GM21526 (cell line): ENCODE results near the gene NWD2.
"Not testable (repeated sequence)": the region's sequence is repeated elsewhere in the genome, so short reads cannot be mapped to it uniquely, and the experiment has no call there.

ENCODE experiments used
- ATAC-seq: cut with Tn5 transposase; IDR thresholded peaks from one replicate; pipeline ENCODE4 v1.9.1; 2021; ENCODE audit warnings: moderate library complexity; ENCODE audit not compliant: unreplicated experiment, low FRiP score

NWD2 gene

DNA sequence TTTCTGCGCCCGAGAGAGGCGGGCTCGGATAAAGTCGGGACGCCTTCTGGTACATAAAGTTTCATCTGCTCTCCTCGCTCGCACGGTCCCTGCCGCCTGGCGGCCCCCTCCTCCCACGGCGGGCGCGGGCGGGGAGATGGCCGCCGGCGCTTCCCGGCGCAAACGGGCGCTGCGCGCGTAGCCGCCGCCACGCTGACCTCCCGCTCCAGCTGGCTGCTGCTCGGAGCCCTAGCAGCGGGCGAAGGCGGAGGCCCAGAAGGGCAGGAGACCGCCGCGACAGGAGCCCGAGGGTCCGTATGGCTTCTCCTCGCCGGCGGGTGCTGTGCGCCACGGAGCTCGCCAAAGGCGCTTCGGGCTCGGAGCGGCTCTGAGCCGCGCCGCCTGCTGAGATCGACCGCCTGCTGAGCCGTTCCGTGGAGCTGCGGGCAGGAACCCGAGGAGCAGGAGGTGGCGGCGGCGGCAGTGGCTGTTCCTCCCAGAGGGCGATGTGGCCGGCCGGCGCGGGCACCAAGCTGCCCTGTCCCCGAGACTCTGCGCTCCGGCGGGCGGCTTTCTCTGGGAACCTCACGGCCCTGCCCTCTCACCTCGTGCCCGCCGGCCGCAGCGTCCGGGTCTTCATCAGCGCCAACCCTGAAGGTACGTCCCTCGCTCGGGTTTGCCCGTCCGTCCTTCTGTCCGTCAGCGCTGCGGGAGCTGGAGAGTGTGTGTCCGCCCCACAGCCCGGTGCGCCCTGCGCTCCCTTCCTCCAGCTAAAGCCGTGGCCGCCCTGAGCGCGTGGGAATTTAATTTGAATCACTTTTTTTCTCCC is at the start of gene NWD2:
Gene NWD2 (plus strand): TSS at position 161 of the 808 bp plus-strand sequence. CDS start 325 bp downstream, at position 486.
- no peak for ATAC-seq

GRCh38 chr4:37197899-37198298 is 46.6 kb upstream of the NWD2 start:
- no peak for ATAC-seq

GRCh38 chr4:37204740-37205139 is 39.8 kb upstream of the NWD2 start:
- not testable (repeated sequence) for ATAC-seq

- no peak for ATAC-seq
Measured at GRCh38 chr4:37216209-37216608, 28.3 kb upstream of the NWD2 start.

DNA sequence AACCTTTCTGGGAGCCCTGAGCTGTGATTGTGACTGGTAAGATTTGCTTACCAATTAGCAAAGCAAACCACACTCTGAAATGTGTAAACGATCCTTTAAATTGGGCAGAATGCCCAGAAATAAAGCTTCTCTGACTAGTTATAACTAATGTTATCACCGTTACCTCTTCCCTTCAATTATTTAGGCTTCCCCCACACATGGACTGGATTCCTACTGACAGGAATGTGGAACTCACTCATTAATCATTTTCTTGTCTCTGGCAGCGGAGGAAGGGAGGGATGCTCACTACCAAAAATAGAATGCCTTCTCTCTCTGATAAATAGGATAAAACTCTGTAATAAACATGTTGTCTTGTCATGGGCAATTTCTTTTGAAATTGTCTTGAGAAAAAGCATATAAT is 25.3 kb upstream of the NWD2 start:
- no peak for ATAC-seq

DNA sequence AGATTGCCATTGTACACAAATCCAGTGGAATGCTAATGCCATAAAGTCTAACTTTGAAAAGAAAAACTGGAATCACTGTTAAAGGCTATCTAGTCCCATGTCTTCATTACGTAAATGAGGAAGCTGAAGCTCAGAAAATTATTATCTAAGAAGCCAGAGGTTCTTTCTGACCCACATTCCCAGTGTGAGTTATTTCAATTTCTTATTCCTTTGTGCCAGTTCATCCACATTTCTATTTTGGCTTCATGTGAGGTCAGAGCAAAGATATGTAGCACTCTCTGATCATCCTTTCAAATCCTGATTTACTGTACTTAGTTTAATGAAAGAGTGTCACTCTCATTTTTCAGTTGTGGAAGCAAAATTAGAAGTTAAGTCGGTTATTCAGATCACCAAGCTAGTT is 24.6 kb upstream of the NWD2 start:
- ATAC-seq: no peak

DNA sequence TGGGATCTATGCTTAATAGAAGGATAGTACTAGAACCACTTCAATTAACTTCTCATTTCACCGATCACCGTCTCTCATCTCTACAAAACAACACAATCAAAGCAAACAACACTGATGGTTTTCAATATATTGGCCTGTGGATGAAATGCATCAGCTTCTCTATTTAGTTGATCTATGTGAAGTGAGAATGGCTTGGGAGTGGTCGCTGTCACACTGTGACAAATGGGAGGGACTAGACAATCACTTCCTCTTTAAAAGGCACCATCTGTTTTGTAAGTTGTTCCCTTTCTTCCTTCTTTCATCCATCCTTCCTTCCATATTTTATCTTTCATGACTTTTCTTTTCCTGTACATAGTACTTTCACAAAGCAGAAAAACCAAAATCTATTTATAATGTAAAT is 23.9 kb upstream of the NWD2 start:
- no peak for ATAC-seq

DNA sequence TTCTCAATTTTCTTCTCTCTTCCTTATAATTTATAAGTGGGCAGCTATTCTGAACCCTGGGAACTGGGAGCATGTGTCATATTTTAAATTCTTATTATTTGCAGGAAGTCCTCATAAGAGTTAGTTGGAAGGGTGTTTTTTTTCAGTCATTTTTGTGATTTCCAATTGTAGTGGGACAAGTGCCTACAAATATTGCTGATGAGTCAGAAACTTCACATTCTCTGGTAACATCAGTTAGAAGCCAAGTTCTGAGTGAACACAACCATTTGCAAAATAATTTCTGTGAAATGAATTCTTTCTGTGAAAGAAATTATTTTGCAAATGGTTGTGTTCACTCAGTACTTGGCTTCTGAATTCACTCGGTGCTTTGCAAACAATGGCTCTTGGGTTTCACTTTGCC is 20.8 kb upstream of the NWD2 start:
- no peak for ATAC-seq

DNA sequence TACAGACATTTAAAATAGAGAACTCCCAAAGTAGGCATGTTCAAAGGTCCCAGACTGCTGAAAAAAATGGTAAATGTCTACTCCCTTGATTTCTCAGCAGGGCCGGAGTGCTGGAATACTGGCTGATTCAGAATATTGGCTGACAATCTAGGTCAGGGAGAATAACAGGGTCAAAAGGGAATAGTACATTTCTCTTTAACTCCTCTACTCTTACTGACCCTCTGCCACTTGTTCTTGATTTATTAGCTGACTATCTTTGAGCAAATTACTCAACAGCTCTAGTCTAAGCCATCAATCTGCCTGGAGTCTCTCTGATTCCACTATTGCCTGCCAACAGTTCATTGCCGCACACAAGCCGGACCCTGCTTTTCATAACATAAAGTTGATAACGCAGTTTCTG is 19.7 kb upstream of the NWD2 start:
- ATAC-seq: no peak

DNA sequence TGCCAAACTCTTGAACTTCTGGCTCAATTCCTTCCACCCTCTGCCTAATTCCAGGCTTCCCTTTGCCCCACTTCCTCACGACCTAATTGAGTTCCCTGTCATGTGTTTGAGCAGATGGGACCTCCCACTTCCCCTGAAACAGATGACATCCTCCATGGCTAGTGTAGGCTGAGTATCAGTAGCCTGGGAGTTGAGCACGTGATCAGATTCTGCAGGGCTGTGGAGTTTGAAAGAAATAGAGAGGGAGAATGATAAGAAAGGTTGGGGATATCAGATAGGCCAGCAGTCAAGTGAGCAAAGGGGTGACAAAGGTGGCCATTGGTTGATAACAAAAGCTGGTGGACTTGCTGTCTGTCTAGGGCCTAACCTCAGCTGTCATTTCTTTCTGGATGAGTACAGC is 18.8 kb upstream of the NWD2 start:
- no peak for ATAC-seq

DNA sequence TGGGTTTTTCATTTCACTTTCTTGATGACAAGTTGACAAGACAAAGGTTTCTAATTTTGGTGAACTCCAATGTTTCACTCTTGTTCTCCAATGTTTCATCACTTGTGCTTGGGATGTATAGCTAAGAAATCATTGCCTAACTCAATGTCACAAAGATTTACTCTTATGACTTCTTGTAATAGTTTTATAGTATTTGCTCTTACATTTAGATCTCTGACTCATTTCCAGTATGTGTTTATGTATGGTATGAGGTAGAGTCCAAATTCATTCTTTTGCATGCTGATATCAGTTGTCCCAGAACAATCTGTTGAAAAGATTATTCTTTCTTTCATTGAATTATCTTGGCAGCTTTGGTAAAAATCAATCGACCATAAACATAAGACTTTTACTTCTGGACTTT is 12.2 kb upstream of the NWD2 start:
- ATAC-seq: no peak

DNA sequence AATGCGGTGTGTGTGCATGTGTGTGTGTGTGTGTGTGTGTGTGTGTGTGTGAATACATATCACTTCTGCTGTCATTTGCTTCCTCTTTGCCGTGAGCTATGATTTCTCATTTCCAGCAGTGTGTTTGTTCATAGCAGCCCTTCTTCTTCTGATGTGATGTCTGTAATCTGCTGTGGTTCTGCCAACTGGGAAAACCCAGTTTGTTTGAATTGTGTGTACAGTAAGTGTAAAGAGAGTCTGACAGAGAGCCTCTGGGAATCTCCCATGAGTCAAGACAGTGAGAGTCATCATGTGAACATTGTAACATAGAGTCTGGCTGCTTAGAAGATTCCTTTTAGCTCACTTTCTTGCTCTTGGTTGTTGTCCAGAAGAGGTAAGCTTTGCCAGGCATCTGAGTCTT is 8.4 kb upstream of the NWD2 start:
- ATAC-seq: no peak

- no peak for ATAC-seq
Measured at GRCh38 chr4:37241647-37242046, 2.9 kb upstream of the NWD2 start.

- ATAC-seq: no peak
Measured at GRCh38 chr4:37243051-37243450, 1.5 kb upstream of the NWD2 start.

DNA sequence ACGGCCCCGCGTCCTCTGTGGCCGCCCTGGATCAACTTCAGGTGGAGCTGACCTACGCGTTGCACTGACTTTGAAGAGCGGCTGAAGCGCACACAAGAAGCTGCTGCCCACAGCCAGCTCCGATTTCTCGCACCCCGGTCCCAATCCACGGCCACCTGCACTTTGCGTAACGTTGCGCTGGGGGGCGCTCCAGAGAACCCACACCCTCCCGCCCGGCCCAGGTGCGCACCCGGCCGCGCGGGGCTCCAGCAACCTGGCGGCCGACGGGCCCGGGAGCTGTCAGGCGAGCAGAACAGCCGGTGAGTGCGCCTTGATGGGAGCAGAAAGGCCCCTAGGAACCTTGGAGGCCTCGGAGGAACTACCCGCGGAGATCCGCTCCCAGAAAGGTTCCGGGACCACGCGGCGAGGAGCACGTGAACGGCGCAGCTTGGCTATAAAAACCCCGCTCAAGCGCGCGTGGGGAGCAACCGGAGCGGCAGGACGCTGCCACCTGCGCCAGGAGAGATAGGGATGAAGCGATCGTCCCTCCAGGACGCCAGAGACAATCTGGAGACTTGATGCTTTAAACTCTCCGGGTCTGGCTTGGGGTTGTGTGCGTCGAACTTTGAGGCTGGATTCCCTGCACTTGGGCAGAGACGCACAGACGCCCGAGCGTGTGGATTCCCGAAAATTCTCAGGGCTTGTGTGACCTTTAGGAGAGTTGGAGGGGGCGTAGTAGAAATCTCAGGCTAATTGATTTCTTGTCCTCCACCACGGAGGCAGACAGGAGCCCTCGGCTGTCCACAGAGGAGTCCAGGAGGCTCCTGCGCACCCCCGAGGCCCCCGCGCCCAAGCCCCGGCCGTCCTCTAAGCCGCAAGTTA is 591 bp upstream of the NWD2 start:
- ATAC-seq: no peak

GRCh38 chr4:37245391-37245954 is 930 bp downstream of the NWD2 start:
- ATAC-seq: no peak

- ATAC-seq: no peak
Measured at GRCh38 chr4:37246891-37247290, 2.3 kb downstream of the NWD2 start.

- no peak for ATAC-seq
Measured at GRCh38 chr4:37258221-37258620, 13.7 kb downstream of the NWD2 start.

GRCh38 chr4:37268319-37268718 is 23.8 kb downstream of the NWD2 start:
- no peak for ATAC-seq

DNA sequence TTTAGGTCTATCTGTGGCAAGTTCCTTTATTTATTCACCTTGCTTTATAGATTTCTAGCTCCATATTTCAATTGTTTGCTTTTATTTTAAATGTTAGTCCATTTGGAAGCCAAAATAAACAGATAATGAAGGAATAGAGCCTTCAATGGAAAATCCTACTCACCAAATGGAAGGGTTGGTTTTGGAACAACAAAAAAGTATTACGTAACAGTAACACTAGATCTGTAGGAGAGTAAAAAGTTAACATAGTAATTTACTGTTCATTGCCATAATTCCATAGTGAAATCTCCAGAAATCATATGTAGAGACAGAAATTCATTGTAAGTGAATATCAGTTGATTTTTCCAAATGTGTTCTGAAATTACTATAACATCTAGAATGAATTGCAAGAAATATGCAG is 34.6 kb downstream of the NWD2 start:
- ATAC-seq: no peak

- ATAC-seq: no peak
Measured at GRCh38 chr4:37279894-37280592, 35.5 kb downstream of the NWD2 start.
